LNCAP (cell line): ENCODE data around the gene CREB3L2.

Experiments used
- TF ChIP-seq, protein P1 (sequence below): fragments of 450-650 bp; IDR thresholded peaks from 2 replicates; pipeline ENCODE4 v1.5.1; 2017; ENCODE audit warnings: mild to moderate bottlenecking

CREB3L2 gene

DNA sequence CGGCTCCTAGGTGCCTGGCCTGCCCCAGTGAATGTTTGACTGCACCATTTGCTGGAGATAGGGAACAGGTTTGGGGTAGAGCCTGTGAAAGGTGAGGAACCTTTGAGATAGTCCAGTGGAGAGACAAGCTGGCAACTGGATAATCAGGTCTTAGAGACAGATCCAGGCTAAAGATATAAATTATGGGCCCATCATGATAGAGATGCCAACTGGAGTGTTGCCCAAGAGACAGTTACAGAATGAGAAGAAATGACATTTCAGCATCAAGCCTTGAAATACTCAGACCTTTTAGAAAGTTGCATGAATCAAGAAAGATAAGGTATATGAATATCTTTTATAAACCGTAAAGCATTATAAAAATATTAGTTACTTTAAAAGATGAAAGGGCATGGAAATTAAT, 27.1 kb downstream of the CREB3L2 start:
- TF ChIP-seq, protein P1, sequence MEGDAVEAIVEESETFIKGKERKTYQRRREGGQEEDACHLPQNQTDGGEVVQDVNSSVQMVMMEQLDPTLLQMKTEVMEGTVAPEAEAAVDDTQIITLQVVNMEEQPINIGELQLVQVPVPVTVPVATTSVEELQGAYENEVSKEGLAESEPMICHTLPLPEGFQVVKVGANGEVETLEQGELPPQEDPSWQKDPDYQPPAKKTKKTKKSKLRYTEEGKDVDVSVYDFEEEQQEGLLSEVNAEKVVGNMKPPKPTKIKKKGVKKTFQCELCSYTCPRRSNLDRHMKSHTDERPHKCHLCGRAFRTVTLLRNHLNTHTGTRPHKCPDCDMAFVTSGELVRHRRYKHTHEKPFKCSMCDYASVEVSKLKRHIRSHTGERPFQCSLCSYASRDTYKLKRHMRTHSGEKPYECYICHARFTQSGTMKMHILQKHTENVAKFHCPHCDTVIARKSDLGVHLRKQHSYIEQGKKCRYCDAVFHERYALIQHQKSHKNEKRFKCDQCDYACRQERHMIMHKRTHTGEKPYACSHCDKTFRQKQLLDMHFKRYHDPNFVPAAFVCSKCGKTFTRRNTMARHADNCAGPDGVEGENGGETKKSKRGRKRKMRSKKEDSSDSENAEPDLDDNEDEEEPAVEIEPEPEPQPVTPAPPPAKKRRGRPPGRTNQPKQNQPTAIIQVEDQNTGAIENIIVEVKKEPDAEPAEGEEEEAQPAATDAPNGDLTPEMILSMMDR: no peak

DNA sequence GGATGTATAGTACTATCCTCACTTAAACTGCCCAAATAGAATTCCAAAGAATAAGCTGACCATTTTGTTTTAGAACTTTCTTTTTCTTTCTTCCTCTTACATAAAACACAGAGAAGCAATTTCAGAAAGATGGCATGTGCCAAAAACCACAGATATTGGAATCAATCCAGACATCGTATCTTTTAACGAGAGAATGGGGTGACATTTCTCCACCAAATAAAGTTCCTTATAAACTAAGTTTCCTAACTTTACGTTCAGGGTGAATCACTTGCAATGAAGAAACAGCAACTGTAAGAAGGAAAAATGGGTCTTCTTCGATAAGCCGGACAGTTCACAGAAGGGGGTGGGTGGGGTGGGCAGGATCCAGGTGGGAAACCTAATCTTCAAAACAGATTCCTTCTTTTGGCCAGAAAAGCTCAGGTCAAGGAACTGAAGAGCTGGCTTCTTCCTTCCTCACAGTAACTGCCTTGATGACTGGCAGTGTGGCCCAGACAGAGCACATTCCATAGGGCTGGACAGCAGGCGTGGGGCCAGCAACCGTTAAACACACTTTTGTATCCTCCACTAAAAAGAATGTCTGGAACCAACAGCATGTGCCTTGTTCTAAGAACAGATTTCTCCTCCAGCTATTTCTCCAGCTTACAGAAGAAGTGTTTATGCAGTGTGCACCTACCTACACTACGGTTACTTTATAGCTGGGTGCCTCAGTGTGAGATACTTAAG, 31.5 kb downstream of the CREB3L2 start:
- TF ChIP-seq, protein P1: no peak

DNA sequence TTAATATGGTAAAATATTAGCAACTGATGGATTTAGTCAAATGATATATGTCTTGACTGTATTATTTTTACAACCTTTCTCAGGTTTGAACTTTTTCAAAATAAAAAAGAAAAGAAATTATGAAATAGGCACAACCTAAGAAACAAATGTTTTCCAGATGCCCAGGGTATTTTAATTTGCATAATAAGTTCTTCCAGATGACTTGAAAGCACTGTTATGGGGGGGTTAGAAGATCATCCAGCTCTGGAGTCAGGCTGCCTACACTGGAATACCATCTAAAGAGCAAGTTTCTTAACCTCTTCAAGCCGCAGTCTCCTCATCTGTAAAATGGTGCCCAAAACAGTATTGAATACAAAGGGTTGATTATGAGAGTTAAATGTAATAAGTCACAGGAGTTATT, 32.1 kb downstream of the CREB3L2 start:
- TF ChIP-seq, protein P1: no peak

DNA sequence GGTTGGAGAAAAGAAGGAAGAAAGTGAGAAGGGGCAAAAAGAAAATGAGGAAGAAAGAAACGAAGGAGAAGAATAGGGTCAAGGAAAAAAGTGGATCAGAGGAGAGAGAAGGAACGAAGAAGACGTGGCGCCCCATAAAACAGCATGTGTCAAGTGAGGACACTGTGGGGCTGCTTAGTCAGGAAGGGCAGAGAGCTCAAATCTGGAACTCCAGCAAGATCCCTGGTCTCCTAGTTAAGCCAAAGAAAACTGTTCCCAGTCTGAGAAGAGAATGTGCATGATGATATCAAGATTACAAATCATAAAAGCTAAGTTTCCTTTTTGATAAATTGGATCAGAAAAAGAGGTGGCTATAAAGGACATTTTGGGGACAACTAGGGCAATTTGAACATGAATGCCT, 33.0 kb downstream of the CREB3L2 start:
- TF ChIP-seq, protein P1: no peak

DNA sequence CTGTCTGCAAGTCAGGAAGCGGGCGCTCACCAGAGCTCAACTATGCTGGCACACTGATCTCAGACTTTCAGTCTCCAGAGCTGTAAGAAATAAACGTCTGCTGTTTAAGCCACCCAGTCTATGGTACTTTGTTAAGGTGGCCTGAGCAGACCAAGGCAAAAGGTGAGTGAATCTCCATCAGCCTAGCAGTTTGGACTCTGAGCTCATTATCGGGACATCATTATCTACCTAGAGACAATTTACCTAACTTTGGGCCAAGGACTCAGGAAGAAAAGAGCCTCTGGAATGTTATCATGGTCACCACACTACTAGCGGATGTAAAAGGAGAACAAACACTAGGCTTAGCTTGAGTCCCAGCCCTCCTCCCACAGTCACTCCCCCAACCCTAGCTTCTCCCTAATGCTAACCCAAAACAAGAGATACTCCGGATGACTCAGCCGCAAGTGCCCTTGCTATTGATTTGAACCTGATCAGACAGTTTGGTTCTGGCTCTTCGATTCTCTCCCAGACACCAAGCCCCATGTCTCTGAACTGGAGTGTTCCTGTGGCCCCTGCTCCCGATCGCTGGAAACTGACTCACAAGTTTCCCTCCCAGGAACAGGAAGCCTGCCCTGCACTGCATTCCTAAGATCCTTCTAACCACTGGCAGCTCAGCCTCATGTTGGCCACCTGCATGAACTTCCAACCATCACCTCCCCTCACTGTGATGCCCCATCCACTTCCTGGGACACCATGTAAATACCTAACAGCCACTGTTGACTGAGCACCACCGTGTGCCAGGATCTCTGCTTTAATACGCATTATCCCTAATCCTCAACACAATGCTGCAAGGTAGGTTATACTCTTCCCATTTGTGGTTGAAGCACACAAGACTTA, 34.5 kb downstream of the CREB3L2 start:
- TF ChIP-seq, protein P1: no peak

DNA sequence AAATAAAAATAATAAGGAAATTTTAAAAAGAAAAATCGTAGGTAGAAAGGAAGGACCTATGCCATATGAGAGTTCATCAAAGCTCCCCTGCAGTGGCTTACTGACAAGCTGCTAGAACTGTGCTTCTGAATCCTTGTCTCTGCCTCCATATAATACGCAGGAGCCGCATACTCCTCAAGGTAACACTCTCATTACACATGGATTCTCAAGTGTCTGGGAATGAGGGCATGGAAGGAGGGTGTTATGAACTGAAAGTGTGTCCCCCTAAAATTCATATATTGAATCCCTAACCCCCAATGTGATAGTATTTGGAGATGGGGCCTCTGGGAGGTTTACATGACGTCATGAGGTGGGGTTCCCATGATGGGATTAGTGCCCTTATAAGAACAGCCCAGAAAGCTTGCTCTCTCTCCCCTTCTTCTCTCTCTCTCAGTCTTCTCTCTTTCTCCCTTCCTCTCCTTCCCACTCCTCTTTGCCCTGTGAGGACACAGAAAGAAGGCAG, 35.2 kb downstream of the CREB3L2 start:
- TF ChIP-seq, protein P1: no peak

DNA sequence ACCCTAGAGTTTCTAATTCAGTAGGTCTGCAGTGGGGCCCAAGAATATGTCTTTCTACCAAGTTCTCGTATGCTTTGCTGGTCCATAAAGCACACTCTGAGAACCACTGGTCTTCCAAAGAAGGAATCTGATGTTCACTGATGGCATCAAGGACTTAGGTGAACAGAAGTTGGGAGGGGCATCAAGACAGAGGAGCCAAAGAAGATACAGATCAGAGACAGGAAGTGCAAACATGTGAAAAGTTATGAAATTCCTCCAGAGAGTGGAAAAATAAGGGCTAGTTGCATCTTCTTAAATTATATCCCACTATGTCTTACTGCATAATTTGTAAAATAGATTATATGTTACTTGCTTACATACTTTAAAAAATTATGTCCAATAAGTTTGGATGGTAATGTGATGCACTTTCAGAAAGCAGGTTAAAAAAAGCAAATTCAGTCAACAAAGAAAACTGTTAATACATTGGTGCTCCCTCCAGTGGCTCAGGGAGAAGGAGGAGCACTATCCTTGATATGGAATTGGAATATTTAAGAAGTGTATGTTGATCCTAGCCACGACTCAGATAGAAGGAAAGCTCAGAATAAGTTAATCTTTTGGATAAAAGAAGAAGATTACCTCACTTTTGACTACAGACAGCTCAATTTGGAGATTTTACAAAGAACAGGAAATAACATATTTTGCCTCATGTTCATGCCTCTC, 35.8 kb downstream of the CREB3L2 start:
- TF ChIP-seq, protein P1: no peak; the same call in 1 of the 2 replicates
